SIG-M5 (cell line): ENCODE results near the gene SHOC1.

Source experiments
- DNase-seq: peaks from one replicate; lab custom pipeline; 2025; lab: John Stamatoyannopoulos, UW

SHOC1 gene

DNA sequence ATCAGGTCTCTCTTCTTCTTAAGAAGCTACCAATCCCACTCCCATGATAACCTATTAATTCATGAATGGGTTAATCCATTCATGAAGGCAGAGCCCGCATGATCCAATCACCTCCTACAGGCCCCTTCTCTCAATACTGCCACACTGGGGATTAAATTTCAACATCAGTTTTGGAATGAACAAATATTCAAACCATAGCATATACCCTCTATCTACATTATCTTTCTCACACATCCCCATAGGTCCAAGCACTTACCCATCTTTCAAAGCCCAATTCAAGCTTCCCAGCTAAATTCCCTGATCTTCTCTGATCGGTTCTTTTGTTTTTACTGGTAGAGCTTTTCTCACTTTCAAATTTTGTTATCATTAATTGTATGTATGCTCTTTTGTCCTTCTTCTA, 10.5 kb upstream of the SHOC1 start:
- DNase-seq = no peak

DNA sequence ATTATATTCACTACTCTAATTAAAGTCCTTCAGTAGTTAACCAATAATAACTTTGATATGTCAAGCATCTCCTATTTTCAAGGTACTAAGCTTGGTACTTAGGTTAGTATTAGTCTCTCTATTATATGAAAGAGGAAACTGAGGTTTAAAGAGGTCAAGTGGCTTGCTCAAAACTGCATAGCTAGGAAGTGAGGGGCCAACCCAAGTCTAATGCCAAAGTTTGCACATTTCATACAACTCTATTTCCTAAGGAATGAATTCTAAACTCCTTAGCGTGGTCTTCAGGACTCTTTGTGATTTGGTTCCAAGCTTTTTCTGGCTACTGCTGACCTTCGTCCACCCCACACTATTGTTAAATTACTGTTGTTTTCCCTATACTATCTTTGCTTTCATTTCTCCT, 9.9 kb upstream of the SHOC1 start:
- no peak for DNase-seq

DNA sequence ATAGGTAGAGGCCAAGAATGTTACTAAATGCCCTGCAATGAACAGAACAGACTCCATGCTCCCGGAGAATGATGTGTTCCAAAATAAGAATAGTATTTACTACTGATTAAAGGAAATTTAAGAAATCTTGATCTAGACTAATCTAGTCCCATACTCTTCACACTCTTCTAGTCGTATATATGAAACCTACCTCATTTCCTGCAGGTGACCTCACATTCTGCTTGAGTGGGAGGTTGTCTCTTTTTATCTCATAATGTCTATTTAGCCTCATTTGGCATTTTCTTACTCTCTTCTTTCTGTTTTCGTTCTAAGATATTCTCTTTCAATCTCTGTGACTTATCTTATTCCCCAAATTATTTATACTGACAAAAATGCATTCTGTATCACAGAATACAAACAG, 9.2 kb upstream of the SHOC1 start:
- no peak for DNase-seq

- DNase-seq = no peak
Observed at GRCh38 chr9:111799915-111800526, 5.3 kb upstream of the SHOC1 start.

DNA sequence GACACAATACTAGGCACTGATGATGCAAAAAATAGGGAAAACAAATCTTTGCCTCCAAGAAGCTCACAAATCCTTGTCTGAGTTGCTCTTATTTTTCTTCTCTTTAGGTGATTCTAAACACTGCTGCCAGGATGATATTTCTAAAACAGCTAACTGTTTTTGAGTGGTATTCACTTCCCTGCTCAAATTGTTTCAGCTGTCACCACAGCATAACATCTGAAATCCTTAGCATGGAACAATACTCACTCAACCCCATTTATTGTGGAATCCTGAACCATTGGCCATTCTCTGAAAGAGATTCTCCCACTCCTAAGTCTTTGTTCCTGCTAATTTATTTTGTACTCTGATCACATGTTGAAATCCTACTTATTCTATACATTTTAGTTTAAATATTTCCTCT, 4.8 kb upstream of the SHOC1 start:
- DNase-seq = no peak

DNA sequence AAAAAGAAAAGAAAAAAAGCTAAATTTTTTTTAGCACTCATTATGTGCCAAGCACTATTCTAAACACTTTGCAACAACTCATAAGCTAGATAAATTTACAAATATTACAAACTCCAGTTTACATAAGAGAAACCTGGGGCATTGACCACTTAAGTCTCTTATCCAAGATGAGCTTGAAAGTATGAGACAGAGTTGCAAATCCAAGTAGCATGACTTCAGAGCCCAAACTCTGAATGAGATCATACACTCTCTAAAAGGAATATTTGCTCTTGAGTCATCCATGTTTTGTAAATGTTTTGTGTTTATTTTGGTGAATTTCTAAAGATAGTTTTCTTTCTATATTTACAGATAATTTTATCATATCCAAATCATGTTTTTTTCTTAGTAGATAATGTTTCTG, 4.0 kb upstream of the SHOC1 start:
- DNase-seq = no peak

DNA sequence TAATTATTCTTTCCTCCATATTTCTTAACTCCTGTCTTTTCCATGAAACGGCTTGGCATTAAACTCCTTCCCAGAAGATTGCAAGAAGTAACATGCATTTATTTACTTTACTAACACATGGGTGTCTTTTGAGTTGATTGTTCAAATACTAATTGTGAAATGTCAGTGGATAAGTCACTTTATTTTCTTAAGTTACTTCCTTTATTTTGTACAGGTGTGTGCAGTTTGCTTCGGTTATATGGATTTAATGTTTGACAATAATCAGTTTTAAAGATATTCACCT, 761 bp upstream of the SHOC1 start:
- DNase-seq = no peak

DNA sequence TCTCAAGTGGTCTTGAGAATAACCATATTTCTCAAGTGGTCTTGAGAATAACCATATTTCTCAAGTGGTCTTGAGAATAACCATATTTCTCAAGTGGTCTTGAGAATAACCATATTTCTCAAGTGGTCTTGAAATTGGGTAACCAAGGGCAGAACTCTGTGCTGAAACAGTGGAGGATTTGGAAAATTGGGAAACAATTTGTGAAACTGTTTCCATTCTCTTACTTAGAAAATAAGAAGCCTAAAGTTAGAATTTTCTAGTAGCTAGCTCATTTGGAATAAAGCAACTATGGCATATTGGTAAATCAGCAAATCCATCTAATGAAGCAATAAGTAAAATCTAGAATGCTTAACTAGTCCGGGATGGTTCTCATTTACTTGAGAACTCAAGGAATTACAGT, 2.9 kb downstream of the SHOC1 start:
- DNase-seq = peak; percentile 36

DNA sequence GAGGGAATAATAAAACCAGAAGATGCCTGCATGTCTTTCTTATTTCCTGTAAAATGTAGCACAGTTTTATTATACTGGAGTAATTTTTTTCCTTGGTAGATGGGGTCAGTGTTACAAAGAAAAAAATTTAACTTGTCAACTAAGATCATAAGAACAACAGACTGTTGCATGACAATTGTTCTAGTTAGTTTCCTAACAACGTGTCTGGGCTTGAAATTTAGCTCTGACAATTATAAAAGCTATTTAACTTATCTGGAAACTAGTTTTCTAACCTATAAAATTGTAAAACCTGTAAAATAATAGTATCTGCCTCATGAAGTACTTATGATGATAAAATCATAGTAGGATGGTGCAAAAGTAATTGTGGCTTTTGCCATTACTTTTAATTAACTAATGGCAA, 4.9 kb downstream of the SHOC1 start:
- DNase-seq = no peak

DNA sequence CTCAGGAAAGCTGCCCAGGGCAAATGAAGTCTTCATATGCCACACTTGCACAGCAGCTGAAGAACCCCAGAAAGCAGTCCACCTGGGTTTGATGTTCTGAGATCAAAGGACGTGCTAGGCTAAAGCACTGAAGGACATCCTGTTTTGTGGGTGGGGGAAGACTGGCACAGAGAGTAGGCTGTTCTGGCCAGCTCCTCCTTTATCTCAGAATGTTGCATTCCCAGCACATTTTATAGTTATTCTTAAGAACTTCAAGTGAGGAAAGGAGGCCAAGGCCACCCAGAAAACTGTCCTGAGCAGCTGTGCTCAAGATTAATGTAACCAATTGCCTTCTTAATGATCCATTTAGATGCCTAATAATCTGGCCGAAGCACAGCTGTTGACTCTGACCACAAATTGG, 10.9 kb downstream of the SHOC1 start:
- no peak for DNase-seq

GRCh38 chr9:111783424-111783823, 11.3 kb downstream of the SHOC1 start:
- DNase-seq = no peak

GRCh38 chr9:111766066-111766465, 28.7 kb downstream of the SHOC1 start:
- no peak for DNase-seq

DNA sequence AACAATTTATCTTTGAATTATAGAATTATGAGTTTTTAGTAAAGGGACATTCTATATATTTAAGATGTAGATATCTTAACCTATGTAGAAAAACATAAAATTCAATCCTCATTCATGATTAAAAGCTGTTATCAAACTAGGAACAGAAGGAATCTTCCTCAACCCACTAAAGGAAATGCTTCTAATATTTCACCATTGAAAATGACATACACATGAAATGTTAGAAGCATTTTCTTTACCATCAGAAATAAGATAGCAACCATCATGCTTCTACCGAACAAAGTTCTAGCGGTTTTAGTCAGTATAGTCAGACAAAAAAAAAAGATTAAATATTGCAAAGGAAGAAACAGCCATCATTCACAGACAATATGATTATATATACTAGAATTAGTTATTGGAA, 32.2 kb downstream of the SHOC1 start:
- DNase-seq = no peak

DNA sequence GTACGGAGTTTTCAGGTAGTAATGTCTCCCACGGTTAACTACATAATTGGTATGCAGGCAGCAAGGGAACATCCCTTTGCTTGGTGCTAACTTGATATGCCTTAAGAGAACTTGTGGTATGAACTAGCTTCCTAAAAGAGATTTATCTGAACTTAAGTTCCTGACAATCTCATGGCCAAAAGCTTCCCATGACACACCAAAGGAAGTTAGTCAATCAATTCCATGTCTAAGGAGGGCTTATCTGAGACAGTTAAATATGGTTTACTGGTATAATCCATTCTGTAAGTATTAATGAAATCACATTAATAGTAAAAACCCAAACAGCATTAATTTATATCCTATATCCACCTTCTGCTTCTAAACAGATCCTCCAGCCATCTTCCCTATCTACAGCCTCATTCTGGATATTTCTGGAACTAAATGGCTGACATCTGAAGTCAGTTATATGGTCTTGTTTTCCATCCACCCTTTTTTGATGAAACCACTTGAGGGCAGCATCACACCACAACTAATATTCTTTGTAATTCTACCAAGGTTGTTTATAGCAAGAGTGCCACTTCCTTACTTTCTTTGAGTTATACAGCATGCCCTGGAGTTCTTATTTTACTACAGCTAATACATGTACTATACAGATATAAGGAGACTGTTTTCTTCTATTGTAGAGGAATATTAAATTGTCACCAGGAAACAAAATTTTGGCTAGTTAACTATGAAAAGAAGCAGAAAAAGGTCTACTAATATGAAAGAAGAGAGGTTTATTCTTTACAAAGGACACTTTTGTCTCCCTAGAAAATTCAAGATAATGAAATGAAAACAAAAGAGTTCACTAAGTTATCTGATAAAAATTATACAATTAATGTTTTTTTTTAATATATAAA, 34.7 kb downstream of the SHOC1 start:
- no peak for DNase-seq

- no peak for DNase-seq
Observed at GRCh38 chr9:111754800-111755199, 39.9 kb downstream of the SHOC1 start.

- DNase-seq = no peak
Observed at GRCh38 chr9:111752455-111752854, 42.3 kb downstream of the SHOC1 start.
